DMS114 treated with DMSO at 0.1 percent for 48 hours (cell line): Measurements from ENCODE around the gene PGS1.

ENCODE experiments used
- DNase-seq: peaks from one replicate; lab custom pipeline; 2025; ENCODE audit not compliant: unreplicated experiment; lab: John Stamatoyannopoulos, UW

The PGS1 gene

DNA sequence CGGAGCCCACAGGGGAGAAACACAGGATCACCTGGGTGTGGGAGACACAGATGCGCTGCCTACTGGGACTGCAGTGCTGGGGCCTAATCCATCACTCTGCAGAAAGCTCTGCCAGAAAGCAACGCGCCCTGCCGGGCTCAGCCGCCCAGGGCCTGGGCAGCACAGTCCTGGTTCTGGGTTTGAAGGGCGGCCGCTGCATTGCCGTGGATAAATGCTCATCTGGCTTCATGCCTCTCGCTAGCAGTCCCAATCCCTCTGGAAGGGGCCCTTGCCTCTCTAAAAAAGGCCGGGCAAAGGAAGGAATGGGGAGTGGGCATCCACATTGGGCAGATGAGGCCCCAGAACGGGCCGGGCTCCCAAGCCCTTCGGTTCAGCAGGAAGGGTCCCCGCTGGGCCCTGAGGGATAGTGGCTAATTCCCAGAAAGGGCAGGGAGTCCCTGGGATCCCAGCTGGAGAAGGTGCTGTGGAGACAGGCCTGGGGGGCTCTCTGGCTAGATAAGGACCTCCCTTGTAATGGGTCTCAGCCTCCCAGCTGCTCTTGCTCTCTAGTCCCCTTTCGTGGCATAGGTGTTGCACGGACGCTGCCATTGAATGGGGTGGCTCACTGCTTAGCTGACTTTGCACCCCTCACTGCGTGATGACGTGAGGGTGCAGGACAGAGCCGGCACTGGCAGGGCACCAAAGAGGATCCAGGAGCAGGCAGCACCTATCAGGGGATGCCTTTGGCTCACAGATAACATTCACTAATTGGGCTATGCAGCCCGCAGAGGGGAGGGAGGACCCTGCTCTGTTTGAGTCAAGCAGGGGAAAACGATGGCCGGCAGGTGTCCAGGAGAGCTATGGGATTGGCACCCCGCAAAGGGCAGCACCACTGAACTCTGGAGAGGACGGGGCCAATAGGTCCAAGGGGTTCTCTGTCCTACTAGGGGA, 88.6 kb downstream of the PGS1 start:
- DNase-seq, result no peak

DNA sequence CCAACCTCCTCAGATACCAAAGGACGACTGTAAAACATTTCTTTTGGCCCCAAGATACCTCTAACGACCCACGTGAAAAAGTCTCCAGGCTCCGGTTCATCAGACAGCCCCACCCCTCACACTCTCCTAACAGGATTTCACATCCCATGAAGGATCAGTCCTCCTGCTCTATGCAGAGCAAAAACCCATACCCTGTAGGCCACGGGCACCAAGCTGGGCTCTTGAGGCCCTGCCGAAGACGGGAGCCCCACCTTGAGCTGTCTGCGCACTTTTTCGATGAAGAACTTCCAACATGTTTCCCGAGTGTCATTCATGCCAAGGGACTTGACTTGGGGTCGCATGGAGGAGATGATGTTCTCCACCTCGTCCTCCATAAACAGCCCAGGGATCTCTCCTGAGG, 89.9 kb downstream of the PGS1 start:
- no peak for DNase-seq

DNA sequence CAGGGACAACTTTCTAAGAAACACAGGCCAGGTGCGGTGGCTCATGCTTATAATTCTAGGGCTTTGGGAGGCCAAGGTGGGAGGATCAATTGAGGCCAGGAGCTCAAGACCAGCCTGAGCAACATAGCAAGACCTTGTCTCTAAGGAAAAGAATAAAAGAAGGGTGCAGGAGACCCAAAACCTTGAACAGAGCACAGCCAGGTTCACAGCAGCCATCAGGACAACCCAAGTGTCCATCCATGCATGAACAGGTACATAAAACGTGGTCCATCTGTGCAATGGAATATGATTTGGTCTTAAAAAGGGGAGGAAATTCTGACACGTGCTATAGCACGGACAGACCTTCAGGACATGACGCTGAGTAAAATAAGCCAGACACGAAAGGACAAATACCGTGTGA, 91.0 kb downstream of the PGS1 start:
- no peak for DNase-seq

DNA sequence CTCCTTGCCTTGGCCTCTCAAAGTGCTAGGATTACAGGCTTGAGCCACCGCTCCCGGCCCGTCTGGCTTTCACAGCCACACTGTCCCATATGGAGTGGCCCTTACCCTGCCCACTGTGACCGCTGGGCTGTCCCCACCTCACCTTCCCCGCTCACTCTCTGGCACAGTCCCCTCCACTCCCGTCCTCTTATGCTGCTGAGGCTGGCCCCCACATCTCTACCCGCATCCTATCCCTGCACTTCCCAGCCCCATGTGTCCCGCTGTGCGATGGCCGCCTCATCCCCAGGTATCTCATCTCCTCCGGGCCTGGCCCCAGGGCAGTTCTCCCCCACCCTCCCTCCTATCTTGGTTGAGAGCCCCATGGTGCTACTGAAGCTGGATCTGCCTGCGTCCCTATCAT, 93.2 kb downstream of the PGS1 start:
- DNase-seq, result no peak

DNA sequence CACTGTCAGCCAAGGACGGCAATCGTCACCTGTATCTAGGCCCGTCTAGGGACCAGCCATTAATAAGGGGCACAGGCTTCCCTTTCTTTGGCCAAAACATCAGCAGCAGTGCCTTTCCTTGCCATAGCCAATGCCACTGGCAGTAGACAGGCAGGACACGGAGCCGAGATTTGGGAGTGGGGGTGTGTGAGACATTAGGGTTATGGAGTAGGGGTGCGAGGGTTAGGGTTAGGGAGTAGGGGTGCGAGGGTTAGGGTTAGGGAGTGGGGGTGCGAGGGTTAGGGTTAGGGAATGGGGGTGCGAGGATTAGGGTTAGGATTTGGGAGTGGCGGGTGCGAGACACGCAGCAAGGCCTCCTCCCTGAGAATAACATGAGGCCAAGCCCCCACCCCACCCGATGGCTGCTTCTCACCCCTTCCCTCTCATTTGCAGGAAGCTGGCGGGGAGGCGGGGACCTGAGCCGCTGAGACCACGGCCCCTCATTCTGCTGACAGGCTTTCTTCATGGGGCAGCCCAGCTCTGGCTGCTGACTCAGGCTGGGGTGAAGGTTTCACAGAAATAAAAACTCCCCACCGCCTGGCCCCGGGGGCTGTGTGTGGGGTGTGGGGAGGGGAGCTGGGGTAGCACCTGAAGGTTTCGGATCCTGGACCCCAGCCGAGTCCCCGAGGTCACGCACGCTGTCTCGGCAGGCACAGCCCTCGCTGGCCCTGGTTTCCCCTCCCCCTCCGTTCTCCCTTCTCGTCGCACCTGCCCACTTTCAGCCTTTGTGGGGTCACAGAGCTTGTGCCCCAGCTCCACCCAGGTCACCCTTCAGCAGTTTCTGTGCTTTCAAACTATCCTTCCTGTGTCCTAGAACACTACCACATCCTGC, 93.8 kb downstream of the PGS1 start:
- DNase-seq, result no peak

DNA sequence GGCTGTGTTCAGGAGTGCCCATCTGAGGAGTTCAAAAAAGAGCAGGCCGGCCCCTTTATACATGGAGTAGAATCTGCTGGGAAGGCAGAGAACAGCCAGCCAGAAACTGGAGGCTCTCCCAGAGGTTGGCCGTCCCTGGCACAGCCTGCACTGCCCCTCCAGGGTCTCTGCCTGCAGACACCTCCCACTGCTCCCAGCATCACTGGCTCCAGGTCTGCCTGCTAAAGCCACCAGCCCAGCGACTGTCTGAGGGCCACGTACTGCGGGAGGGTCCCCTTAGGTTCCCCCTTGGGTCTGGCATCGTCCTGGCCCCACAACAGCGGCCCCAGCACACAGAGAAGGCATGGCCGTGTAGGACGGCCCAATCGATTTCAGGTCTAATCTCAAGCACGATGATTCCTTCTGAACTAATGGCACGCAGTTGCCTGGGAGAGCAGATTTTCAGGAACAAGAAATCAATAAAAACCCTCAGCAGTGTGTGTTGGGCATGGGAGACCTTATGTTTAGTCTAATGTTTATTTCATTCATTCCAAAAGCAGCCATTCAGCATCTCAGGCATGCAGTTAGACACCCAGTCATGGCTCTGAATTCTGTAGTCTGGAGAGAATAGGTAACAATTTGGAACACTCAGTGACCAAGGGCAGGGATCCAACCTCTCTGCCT, 95.6 kb downstream of the PGS1 start:
- DNase-seq, result no peak
